ENCODE measurements around the gene BTG1. TPM values are rescaled to one million over a fixed set of nuclear protein-coding genes. Genes with fewer than 3 reads are reported as not detected.

BTG1 gene
- total and polyA plus RNA-seq, 9 of the 15 experiments (the other 6 are each of a cell fraction or from before 2014, with no cell fraction given), result 3.7 to 28.6 (median 7.4) TPM

GRCh38 chr12:92129609-92130008 lies 16.0 kb downstream of the BTG1 start:
- no peak overlapping the region for H3K9ac ChIP-seq (ENCODE audit: insufficient read depth in 1 of 2, low read depth in 2 of 2, low read length in 2 of 2)
- FAIRE-seq (no peak), DNase-seq (ENCODE audit: extremely low read depth in 1 of 4, low spot score in 3 of 4) (no peak), ATAC-seq (no peak)
- no peak overlapping the region for H3K27ac ChIP-seq (ENCODE audit: extremely low read depth, low read depth, low read length)
- H4K20me1 ChIP-seq (replicated peaks; ENCODE audit: control insufficient read depth, insufficient read depth, low read length), result peaks cover 4% of the 10 kb centered on the region; the same call in 1 of the 2 replicates
- H3K36me3 ChIP-seq (ENCODE audit: control insufficient read depth, insufficient read depth, low read length), result peaks cover 2% of the 10 kb centered on the region; the same call in 1 of the 3 replicates
- peaks cover 4% of the 10 kb centered on the region for H3K9me1 ChIP-seq (ENCODE audit: control insufficient read depth, insufficient read depth, low read length)
- no peaks in the 10 kb centered on the region for H3K9me3 ChIP-seq (replicated peaks; ENCODE audit: control insufficient read depth, insufficient read depth, low read depth, low read length)
- H3K79me2 ChIP-seq (ENCODE audit: control insufficient read depth, insufficient read depth, low read length), result peaks cover 62% of the 10 kb centered on the region
- CTCF ChIA-PET (ENCODE audit: low intra/inter-chr PET ratio), result no interaction called here
- POLR2A ChIA-PET, result interaction anchor here (1.4 kb wide), 1 partner anchor 15 kb away, joined by 4 read pairs; the partner anchor contains the start of gene BTG1
- H3K4me2 ChIP-seq (ENCODE audit: insufficient read depth, low read length), result no peak overlapping the region
- H3K4me3 ChIP-seq, result no peak overlapping the region
- TF ChIP-seq ZNF444 (CRISPR knock-in tag; IDR thresholded peaks at IDR 0.05), result no peak
- no peak for TF ChIP-seq ZNF79 (CRISPR knock-in tag; IDR thresholded peaks at IDR 0.05; ENCODE audit: low read depth)
- TF ChIP-seq, protein P1, sequence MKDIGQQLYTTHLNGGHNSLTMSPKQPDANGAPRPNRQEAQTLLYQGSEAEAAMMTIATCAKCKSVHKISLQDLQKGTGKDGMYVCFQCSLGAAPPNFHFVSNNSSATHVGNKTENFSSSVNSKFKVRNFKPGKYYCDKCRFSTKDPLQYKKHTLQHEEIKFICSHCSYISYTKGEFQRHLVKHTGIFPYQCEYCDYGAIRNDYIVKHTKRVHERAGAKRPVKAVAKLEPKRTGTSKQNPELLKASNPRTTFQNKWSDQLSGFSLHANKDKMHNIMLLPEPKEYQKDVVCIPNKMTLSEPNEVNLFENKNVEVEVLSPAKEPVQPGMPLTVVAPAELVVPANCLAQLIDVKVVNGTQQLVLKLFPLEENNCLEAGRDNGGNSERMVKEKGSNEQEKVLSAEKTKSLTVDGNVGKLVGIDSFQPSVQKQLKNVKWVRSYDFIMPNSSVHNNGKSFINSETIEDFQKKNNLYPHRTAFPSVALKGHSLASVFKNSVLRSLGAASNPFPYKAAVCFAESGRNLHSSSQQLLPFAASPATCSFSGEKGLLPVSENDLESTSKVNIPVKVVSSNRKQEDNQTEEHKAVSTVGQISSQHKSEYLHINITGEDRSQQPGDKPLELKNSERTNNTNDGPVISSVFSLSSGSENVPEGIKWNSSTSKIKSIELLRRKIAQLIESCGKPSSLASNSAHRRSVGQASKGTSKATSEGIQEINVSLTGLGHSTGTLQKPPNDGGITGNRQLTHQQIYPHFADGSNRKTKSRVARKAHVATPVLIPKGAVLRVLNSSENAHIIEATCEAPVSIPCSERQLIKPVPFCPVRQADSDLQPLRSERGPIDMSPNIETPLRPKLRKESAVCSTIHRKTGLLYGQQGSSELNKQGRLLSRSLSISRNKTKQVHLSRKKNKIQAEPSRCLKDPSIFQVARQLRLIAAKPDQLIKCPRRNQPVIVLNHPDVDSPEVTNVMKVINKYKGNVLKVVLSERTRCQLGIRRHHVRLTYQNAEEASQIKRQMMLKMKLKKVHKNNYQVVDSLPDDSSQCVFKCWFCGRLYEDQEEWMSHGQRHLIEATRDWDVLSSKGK (CRISPR knock-in tag; IDR thresholded peaks at IDR 0.05), result no peak
- TF ChIP-seq SMAD3 (CRISPR knock-in tag; conservative IDR thresholded peaks at IDR 0.05), result no peak
- TF ChIP-seq CEBPZ (IDR thresholded peaks at IDR 0.05; ENCODE audit: borderline replicate concordance, low read depth, low read length), result no peak
- TF ChIP-seq DDX20 (tag; IDR thresholded peaks at IDR 0.05; ENCODE audit: low read depth), result no peak
- no peaks in the 10 kb centered on the region for H3K27me3 ChIP-seq (ENCODE audit: control insufficient read depth in 2 of 2, insufficient read depth in 2 of 2, low read length in 2 of 2)
- intact Hi-C loops (cut with micrococcal nuclease) (no loop called here), in situ Hi-C loops (cut with MboI) (no loop called here)
- 63% methylated on average over 2 of the region's 2 CpGs for WGBS (ENCODE audit: insufficient coverage, low coverage, missing lambda C conversion rate)
- peaks cover 0 to 21% of the 10 kb centered on the region in 2 experiments; a peak in 4 of 5 replicates for H3K4me1 ChIP-seq (replicated peaks in 1 of 2; ENCODE audit: control insufficient read depth in 2 of 2, insufficient read depth in 2 of 2, low read length in 2 of 2)
- no TSS peak for BruUV-seq (replicated peaks)
- H2AFZ ChIP-seq (ENCODE audit: low read depth, low read length), result no peak overlapping the region

Measured in K562 (cell line).